Measurements from ENCODE around the gene SELENOF.

- TF ChIP-seq, protein P1, sequence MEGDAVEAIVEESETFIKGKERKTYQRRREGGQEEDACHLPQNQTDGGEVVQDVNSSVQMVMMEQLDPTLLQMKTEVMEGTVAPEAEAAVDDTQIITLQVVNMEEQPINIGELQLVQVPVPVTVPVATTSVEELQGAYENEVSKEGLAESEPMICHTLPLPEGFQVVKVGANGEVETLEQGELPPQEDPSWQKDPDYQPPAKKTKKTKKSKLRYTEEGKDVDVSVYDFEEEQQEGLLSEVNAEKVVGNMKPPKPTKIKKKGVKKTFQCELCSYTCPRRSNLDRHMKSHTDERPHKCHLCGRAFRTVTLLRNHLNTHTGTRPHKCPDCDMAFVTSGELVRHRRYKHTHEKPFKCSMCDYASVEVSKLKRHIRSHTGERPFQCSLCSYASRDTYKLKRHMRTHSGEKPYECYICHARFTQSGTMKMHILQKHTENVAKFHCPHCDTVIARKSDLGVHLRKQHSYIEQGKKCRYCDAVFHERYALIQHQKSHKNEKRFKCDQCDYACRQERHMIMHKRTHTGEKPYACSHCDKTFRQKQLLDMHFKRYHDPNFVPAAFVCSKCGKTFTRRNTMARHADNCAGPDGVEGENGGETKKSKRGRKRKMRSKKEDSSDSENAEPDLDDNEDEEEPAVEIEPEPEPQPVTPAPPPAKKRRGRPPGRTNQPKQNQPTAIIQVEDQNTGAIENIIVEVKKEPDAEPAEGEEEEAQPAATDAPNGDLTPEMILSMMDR (IDR thresholded peaks at IDR 0.05; ENCODE audit: low read depth, low read length), result no peak
- TF ChIP-seq EZH2phosphoT487 (IDR thresholded peaks at IDR 0.05; ENCODE audit: low read depth), result no peak
These were observed at the start of gene SELENOF for GRCh38 chr1:86913896-86914600.
